ENCODE data around the gene RHOD. TPM values are rescaled to one million over a fixed set of nuclear protein-coding genes. Genes with fewer than 3 reads are reported as not detected.

Gene RHOD
- polyA plus RNA-seq, 1 experiment = 12.9 TPM

GRCh38 chr11:67055812-67056211 is 835 bp upstream of the RHOD start:
- peak overlapping the region; percentile 62 for H3K4me3 ChIP-seq (ENCODE audit: low read depth, low read length)
- ChIA-PET POLR2A (interaction anchor here (0.6 kb wide), 2 partner anchors 184 to 1089 kb away, joined by 3 read pairs; no protein-coding TSS in a partner anchor), CTCF (interaction anchor here (1.1 to 1.3 kb wide), 2 partner anchors 25 to 262 kb away, joined by 3 to 4 read pairs; no protein-coding TSS in a partner anchor)
- no peaks in the 10 kb centered on the region; the same call in 1 of the 2 replicates for H3K9me3 ChIP-seq (ENCODE audit: control insufficient read depth, insufficient read depth, low read length)
- H3K27ac ChIP-seq (ENCODE audit: low read depth, low read length) = no peak overlapping the region
- TF ChIP-seq, protein P1, sequence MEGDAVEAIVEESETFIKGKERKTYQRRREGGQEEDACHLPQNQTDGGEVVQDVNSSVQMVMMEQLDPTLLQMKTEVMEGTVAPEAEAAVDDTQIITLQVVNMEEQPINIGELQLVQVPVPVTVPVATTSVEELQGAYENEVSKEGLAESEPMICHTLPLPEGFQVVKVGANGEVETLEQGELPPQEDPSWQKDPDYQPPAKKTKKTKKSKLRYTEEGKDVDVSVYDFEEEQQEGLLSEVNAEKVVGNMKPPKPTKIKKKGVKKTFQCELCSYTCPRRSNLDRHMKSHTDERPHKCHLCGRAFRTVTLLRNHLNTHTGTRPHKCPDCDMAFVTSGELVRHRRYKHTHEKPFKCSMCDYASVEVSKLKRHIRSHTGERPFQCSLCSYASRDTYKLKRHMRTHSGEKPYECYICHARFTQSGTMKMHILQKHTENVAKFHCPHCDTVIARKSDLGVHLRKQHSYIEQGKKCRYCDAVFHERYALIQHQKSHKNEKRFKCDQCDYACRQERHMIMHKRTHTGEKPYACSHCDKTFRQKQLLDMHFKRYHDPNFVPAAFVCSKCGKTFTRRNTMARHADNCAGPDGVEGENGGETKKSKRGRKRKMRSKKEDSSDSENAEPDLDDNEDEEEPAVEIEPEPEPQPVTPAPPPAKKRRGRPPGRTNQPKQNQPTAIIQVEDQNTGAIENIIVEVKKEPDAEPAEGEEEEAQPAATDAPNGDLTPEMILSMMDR (IDR thresholded peaks at IDR 0.05; ENCODE audit: low read depth, low read length) = no peak
- no peak for DNase-seq (ENCODE audit: low read depth, low spot score)
- H3K27me3 ChIP-seq (ENCODE audit: control insufficient read depth, insufficient read depth, low read length) = no peaks in the 10 kb centered on the region

DNA sequence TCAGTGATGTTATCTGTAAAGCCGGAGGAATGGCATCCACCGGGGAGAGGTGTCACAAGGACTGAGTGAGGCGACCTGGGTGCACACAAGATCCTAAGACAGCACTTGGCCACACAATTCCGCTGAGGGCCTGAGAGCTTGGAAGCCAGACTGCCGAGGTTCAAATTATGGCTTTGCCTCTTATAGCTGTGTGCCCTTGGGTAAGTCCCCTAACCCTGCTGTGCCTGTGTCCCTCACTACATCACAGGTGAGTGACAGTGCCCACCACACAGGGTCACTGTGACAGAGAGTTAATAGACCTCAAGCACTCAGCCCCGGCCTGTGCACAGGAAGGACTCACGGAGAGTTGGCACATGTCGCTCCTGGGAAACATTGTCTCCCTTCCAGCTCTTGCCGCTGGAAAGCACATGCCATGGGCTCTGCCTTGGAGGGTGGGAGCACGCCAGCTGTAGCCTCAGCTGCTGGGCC is 592 bp downstream of the RHOD start:
- Histone ChIP-seq H3K4me3 (ENCODE audit: low read depth, low read length) (peak overlapping the region; percentile 62), H3K27me3 (ENCODE audit: control insufficient read depth, insufficient read depth, low read length) (no peaks in the 10 kb centered on the region), H3K9me3 (ENCODE audit: control insufficient read depth, insufficient read depth, low read length) (no peaks in the 10 kb centered on the region; the same call in 1 of the 2 replicates), H3K27ac (ENCODE audit: low read depth, low read length) (no peak overlapping the region)
- POLR2A ChIA-PET = no interaction called here
- no peak for DNase-seq (ENCODE audit: low read depth, low spot score)
- TF ChIP-seq, protein P1 (IDR thresholded peaks at IDR 0.05; ENCODE audit: low read depth, low read length) = no peak
- CTCF ChIA-PET = interaction anchor here (0.6 kb wide), 1 partner anchor 379 kb away, joined by 3 read pairs; the partner anchor contains the start of gene RBM4B

- POLR2A ChIA-PET = no interaction called here
- DNase-seq (ENCODE audit: low read depth, low spot score) = no peak
- Histone ChIP-seq H3K27me3 (ENCODE audit: control insufficient read depth, insufficient read depth, low read length) (no peaks in the 10 kb centered on the region), H3K4me3 (ENCODE audit: low read depth, low read length) (no peak overlapping the region), H3K9me3 (ENCODE audit: control insufficient read depth, insufficient read depth, low read length) (no peaks in the 10 kb centered on the region; the same call in 1 of the 2 replicates), H3K27ac (ENCODE audit: low read depth, low read length) (no peak overlapping the region)
- TF ChIP-seq, protein P1 (IDR thresholded peaks at IDR 0.05; ENCODE audit: low read depth, low read length) = no peak
- CTCF ChIA-PET = no interaction called here
Measured at GRCh38 chr11:67058506-67058905, 1.9 kb downstream of the RHOD start.

- ChIA-PET CTCF (no interaction called here), POLR2A (no interaction called here)
- H3K27me3 ChIP-seq (ENCODE audit: control insufficient read depth, insufficient read depth, low read length) = no peaks in the 10 kb centered on the region
- no peak overlapping the region for H3K27ac ChIP-seq (ENCODE audit: low read depth, low read length)
- TF ChIP-seq, protein P1 (IDR thresholded peaks at IDR 0.05; ENCODE audit: low read depth, low read length) = no peak
- DNase-seq (ENCODE audit: low read depth, low spot score) = no peak
- H3K9me3 ChIP-seq (ENCODE audit: control insufficient read depth, insufficient read depth, low read length) = no peaks in the 10 kb centered on the region; the same call in 1 of the 2 replicates
- H3K4me3 ChIP-seq (ENCODE audit: low read depth, low read length) = no peak overlapping the region
Measured at GRCh38 chr11:67059671-67060070, 3.0 kb downstream of the RHOD start.

DNA sequence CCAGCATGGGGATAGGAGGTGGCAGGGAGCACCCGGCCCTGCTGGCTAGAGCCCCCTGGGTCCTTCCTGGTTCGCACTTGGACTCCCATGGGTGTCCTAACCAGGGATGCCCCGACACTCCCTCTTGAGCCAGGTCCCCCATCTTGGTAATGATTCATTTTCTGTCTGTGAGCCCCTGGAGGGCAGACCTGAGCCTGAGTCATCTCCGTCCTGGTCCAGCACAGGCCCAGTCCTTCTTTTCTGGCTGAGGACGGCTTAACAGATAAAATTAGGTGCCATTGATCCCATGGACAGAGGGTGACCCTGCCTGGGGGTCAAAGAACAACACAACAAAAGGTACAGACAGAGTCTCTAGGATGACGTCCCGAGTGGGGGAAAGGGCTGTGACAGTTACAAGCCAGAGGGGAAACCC is 3.5 kb downstream of the RHOD start:
- no peak overlapping the region for H3K4me3 ChIP-seq (ENCODE audit: low read depth, low read length)
- ChIA-PET CTCF (no interaction called here), POLR2A (no interaction called here)
- TF ChIP-seq, protein P1 (IDR thresholded peaks at IDR 0.05; ENCODE audit: low read depth, low read length) = no peak
- no peak overlapping the region for H3K27ac ChIP-seq (ENCODE audit: low read depth, low read length)
- DNase-seq (ENCODE audit: low read depth, low spot score) = no peak
- no peaks in the 10 kb centered on the region for H3K27me3 ChIP-seq (ENCODE audit: control insufficient read depth, insufficient read depth, low read length)
- H3K9me3 ChIP-seq (ENCODE audit: control insufficient read depth, insufficient read depth, low read length) = no peaks in the 10 kb centered on the region; the same call in 1 of the 2 replicates

All from AG04450 (cell line).